NCI-H2029 (cell line): ENCODE results near the gene PGS1.

Source experiments
- DNase-seq: peaks from one replicate; lab custom pipeline; 2025; lab: John Stamatoyannopoulos, UW

Gene PGS1

DNA sequence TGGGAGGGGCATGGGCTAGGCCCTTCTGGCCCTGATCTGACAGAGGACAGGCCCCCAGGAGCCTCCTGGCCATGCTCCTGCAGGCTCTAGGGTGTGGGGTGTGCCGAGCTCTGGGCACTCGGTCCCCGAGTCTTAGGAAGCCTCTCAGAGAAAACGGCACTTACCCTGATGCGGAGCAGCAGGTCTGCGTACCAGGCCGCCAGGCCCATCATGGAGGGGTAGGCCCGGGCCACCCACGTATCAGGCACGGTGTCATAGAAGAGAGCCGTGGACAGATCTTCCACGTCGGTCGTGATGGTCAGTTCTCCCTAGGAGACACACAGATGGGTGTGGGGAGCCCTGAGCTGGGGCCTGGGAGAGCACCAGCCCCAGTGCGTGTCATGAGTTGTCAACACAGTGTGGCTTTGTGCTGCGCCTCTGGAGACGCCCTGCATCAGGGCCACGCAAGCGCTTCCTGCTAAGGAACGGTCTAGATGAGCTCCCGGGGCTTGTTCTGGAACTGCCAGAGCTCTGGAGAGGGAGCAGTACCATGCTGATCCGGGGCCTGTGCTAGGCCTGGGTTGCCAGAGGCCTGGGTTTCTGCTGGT, 47.9 kb downstream of the PGS1 start:
- no peak for DNase-seq

DNA sequence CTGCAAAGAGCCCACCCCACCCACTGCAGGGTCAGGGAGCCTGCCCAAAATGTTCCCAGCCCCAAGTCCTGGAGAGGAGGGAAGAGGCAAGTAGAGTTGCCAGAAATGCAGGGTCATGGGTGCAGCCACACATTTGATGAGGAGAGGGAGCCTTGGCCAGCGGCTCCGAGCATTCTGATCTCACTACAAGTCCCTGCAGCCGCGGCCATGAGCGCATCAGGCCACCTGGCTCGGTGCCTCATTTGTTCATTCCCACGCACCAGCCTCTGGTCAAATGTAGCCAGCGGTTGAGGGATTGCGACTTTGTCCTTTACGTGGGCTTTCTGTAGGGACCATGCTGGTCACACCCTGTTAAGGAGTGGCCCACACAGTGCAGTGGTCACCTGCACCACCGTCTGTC, 48.7 kb downstream of the PGS1 start:
- no peak for DNase-seq

DNA sequence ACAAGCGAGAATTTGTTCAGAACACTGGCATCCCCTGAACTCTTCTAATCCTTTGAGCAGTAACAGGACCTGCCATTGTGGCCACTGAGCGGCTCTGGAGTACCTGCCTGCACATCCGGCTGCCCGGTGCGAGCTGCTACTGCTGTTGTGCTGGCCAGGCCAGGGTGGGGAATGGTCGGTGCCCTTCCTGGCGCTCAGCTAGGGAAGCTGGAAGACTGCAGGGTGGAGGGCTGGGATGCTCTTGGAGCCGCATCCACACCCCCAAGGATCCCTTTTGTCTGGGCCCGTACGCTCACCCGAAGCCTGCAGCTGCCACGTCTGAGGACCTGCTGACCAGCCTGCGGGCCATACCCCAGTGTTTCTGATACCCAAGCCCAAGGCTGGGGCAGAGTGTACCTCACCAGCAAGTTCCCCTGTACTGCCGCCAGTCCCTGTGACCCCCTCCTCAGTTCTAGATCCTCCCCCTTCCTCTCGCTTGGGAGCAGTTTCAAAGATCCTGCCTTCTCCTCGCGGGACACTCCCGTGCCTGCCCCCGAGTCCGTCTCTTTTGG, 49.7 kb downstream of the PGS1 start:
- no peak for DNase-seq

DNA sequence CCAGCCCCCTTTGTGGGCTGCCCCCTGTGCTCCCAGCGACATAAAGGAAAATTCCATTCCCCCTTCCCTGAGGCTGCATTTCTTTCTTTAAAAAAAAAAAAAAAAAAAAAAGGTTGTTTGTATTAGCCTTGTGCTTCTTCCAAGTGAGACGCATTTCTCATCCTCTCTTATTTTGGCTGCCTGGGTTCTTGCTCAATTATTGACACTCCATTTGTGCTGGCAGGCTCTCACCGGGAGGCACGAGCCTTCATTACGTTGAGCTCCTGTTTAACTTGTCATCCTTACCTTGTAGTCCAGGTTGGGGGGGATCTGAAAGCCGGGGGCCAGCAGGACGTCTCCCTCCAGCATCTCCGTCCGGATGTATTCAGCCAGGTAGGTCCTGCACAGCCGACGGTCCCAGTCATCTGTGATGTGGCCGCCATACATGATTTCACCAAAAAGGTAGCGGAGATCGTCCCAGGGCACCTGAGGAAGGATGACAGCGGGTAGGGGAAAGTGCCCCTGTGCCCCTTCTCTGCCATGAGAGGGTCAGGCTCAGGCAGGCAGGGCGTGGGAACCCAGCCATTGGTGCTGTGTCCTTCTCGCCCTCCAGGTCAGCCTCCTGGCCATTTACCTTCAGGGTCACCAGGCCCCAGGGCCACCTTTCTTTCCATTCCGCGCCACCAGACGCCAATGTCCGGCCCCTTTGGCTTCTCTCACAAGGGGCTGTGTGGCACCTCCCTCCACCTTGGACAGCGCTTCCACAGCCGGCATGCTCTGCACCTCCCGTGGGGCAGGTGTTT, 50.6 kb downstream of the PGS1 start:
- DNase-seq: no peak

DNA sequence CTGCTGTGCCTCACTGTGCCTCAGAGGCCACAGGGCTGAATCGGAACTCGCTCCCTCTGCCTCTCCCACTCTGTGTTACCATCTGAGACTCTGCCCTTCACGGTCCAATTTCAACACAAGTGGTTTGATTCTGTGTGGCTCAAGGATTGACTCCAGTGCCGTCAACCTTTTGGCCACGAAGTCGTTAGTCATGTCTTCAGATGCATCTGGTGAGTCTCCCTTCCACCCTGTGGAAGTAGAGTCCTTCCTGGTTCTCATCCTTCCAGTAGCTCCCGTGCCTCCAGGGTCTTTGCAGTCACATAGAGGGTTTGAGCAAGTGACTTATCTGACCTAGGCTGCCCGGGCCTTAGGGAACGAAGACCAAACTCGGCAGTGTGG, 51.2 kb downstream of the PGS1 start:
- no peak for DNase-seq

DNA sequence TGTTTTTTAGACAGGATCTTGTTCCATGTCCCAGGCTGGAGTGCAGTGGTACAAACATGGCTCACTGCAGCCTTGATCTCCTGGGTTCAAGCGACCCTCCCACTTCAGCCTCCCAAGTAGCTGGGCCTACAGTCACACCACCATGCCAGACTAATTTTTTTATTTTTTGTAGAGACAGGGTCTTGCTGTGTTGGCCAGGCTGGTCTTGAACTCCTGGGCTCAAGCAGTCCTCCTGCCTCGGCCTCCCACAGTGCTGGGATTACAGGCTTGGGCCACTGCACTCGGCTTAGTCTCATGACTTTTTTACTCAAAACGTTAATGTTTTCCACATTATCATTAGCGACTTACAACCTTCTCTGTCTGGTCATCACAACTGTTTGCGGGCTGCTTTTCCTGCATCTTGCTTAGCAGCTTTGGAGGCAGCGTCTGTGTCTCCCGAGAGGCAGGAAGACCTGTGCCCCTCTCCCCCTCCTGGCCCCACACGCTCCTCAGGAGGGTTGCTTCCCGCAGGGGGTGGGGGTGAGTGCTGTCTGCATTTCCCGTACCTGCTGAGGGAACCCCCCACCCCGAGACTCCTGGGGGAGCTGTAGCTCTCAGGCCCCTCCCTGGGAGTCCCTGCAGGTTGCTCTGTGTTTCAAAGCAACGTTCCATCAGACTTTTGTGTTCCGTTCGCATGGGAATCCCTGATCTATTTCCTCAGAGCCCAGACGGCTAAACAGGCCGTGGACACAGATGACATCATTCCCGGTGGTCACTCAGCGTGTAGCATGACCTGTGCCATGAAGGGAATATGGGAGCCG, 52.6 kb downstream of the PGS1 start:
- no peak for DNase-seq

DNA sequence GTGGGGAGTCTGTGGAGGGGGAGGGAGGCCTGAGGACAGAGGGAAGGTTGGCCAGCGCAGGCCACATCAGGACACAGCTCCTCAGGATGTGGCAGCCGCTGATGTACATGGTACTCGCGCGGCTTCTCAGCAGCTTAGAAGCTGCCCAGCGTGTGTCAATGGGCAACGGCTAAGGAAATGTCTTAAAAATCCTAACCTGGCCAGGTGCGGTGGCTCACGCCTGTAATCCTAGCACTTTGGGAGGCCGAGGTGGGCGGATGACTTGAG, 53.2 kb downstream of the PGS1 start:
- DNase-seq: no peak

DNA sequence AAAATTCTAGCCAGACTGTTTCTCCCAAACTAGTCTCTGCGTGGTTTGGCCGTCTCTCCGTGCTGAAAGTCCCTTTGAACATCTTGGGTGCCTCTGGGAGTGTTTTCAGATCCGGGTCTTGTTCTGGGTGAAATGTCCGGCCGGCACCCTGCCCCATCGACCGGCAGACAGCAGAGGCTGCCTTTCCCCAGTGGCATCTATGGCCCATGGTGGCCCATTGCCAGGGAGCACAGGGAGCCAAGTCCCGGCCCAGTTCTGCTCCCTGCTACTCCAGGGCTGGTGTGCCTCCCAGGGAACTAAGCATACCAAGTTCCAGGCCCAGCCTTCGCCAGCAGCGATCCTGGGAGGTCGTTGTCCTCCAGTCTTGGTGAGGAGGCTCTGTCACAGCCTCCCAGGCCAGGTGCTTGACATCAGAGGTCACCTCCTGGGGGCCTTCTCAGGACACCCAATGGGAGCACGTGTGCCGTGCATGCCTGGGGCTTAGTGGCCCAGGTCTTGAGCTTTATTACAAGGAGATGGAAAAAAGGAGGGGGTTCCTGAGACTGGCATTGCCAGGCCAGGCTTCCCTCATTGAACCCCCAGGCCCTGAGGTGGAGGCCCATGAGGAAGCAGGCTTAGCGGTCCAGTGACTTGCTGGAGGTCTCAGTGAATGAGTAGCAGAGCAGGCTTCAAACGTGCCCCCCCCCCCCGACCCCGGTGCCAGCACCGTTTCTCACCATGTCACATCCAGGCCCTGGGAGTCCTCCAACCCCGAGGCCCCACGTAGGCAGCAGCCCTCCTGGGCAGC, 54.0 kb downstream of the PGS1 start:
- DNase-seq: no peak

DNA sequence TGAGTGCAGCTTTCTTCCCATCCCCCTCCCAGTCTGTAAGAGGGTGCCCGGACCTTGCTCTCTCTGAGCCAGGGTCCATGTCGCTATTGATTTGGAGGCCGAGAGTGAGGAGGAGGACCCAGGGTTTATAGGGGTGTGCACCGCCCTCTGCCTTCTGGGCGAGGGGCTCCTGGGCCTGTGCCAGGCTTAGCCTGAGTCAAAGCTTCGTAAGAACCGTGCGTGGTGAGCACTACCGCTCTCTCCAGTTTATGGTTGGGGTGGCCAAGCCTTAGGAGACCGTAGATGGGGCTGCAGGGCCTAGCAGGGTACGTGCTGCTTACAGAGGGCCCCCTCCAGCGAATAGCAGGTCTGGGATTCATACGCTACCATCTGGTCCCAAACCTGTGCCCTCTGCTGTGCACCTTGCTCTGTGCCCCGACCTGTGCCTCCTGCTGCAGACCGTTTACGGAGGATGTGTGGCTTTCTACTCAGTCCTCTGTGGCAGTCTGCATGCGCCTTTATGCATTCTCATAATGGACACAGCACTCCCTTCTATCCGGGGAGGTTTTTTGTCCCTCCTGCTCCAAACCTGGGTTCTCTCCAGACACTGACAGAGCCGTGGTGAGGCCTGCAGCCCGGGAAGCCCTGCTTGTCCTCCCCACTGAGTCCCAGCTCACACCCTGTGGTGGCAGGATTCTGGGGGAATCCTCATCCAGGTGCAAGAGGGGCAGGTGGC, 54.7 kb downstream of the PGS1 start:
- DNase-seq: no peak

DNA sequence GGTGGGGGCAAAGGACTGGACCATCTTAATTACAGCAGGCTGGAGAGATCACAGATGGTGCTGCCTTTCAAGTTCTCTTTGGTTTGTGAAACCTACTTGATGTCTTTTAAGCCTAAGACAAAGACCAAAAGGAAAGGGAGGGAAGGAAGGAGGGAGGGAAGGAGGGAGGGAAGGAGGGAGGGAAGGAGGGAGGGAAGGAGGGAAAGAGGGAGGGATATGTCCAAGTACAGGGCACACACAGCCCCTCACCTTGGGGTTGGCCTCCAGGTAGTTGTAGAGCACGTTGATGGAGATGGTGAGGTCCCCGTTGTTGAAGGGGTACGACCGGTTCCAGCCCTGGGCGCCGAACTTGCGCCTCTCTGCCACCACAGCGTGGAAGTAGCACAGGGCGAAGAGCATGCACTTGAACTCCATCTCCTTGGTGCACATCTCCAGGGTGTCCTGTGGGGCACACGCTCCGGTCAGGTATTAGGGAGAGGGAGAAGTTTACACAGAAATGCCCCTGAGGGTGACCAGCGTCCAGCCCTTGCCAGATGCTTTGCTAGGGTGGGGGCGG, 55.4 kb downstream of the PGS1 start:
- no peak for DNase-seq

DNA sequence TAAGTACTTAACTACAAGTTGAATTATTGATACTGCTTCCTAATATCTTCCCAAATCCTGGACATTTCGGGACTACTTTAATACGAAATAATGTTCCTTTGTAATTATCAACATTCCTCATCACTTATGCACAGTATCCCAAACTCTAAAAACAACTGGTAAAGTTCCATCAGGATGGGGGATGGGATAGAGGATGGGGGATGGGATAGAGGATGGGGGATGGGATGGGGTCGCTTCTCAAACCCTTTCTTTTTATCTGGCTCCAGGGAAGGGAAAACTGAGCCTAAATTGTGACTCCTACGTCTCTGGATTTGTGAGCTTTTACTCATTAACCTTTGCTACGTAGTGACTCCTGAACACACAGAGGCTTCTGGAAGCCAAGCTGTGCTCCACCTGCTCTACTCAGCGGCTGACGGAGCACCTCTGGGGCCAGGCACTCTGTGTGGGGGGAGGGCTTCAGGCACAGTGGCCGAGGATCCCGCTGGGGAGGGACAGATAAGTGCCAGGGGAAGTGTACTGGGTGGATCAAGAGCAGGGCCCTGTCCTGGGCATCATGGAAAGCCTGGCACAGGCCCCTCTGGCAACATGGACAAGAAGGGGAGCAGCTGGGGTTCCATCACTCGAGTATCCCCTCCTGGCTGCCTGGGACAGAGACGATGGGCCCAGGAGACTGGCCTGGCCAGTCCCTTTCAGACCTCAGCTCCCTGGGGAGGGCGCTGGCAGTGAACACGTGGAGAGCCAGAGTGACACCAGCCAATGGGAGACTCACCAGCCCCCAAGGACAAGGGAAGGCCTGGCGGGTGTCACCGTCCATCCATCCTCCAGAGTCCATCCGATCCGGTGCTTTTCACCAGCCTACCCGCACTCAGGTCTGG, 56.2 kb downstream of the PGS1 start:
- DNase-seq: no peak

DNA sequence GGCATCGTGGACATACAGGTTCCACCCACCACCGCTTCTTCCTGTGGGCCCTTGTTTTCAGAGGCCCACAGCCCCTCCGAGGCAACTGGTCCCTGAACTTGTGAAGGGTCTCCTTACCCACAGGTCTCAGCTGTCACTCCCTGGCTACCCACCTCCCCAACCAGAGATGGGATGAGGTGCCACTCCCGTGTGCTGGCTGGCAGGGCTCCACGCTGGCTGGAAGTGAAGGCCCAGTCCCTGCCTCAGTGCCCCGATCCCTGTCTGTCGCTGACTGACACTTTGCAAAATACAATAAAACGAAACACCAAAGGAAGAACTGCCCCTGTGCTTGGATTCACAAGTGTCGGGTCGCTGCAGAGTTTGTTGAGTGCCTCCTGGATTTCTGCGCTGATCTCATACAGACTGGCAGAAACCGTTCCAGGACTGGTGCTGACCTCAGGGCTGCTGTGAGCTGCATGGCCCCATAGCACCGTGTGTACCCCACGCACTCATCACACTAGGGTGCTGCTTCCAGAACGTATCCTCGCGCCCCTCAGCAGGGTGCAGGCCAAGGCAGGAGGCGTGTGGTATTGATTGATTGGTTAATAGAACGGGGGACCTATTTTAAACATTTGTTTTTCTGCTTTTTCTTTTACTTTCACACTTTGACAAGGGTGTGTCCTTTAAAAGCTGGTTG, 57.0 kb downstream of the PGS1 start:
- no peak for DNase-seq

DNA sequence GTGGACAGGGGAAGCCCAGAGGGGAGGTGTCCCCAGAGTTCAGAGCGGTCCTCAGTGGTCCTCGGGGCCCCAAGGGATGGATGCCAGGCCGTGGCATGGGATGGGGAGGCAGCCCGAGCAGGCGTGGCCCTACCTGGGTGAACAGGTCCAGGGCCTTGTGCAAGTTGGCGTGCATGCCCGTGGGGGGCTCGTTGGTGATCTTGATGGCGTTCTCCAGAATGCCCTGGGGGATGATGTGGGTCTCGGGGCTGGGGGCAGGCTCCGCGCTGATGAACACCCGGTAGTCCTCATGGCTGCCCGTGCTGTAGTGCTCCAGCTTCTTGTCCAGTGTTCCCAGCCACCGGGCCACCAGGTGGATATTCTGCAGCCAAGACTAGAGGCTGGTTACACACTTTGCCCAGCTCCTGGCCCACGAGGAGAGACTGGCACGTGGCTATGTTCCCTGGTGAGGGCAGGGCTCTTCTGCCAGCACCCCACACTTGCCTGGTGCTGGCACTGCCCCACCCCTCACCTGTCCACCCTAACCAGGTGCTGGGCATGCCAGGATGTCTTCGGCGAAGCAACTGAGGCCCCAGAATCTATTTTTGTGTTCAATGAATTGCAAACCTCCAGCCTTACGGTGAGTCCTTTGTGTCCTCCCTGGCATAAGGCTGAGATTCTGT, 59.2 kb downstream of the PGS1 start:
- DNase-seq: no peak

DNA sequence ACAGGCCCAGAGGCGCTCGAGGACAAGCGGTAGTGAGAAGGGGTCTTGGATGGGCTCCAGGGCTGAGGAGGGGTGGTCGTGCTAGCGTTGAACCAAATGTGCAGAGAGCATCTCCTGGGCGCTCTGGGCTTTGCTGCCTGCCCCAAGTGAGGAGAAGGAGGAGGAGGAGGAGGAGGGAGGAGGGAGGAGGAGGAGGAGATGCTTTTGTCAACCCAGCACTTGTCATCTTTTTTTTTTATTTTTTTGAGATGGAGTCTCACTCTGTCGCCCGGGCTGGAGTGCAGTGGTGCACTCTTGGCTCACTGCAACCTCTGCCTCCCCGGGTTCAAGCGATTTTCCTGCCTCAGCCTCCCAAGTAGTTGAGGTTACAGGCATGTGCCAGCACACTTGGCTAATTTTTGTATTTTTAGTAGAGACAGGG, 59.8 kb downstream of the PGS1 start:
- no peak for DNase-seq

DNA sequence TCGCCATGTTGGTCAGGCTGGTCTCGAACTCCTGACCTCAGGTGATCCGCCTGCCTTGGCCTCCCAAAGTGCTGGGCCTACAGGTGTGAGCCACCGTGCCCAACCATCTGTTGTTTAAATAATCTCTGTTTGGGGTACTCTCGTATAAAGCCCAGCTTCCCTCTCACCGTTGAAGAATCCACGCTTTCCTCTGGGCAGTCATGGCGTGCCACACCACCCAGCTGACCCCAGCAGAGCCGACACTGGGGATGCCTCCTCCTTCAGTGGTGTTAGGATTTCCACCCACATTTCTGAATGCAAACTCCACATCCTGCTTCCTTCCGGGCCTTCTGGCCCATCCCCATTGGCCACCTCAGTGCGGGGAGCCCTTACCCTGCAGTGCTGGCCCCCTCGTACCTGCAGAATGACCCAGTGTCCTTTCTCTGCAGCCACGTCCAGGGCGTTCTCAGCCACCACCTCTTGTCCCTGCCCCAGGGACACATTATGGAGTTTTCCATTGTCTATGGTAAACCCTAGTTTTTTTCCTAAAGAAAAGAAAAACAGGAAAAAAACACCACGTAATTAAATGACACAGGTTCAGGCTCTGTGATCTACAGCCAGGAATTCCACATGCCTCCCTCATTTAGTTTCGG, 60.4 kb downstream of the PGS1 start:
- DNase-seq: no peak

DNA sequence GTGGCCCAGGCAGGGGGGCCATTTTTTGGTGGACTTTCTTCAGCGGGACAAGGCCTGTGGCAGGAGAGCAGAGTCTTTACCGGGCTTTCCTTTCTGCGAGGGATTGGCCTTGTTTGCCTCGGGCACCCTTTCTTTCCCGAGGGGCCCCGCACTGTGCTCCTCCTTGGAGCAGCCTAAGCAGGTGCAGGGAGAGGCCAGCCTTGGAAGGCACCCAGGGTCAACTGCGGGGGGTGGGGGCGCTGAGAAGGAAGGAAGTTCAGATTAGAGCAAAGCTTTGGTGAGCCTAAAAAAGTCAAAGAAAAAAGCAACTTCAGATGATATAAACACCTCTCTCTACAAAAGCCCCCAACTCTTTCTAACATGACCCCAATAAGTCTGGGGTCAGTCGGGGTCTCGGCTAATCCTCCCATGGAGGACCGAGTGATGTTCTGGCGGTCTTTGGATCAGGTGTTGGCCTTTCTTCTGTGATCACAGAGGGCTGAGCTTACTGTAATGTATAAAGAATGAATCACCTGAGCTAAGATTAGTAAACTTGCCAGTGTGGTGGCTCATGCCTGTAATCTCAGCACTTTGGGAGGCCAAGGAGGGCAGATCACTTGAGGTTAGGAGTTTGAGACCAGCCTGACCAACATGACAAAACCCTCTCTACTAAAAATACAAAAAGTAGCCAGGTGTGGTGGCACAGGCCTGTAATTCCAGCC, 63.0 kb downstream of the PGS1 start:
- DNase-seq: no peak

DNA sequence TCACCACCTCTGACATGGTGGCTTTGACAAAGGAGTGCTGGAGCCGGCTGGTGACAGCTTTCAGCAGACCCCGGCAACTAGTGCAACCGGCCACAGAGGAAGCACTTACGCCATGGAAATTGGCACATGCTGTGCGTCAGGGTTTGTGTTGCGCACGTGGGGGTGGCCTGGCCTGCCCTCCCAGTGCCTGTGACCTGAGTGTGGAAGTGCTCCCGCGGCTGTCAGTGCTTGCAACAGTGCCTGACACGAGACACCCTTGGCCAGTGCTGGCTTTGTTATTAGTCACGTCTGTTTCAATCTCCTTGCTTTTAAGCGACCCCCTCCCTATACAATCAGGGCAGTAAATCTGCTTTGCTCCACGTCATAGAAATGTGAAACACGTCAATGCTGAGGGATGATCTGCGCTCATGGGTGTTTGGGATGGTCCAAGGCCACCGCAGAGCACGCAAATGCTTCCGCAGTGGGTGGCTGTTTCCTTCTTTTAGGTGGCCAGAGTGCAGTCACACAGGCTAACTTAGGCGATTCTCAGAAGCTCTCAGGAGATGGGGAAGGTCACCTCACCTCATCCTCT, 64.3 kb downstream of the PGS1 start:
- no peak for DNase-seq

DNA sequence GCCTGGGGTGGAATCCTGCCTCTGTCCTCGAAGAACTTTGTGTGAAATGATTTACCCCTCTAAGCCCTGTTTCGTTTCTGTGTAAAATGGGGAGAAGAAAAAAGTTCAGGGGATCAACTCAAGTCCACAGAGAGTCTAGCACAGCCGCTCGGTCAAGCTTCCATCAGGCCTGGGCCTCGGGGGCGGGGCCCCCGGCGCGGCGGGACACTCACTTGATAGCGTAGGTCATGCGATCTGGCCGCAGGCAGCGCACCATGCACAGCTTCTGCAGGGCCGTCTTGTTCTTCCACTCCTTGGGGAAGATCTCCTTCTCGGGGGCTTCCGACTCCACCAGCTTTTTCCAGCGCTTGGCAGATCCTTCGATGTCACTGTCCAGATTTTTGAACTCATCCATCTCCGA, 65.9 kb downstream of the PGS1 start:
- DNase-seq: no peak
